VCaP (cell line): Measurements from ENCODE around the gene SST.

ENCODE experiments used
- H3K27ac ChIP-seq: fragments of 450-650 bp; 2 replicates; pipeline ENCODE4 v1.5.1; 2017
- TF ChIP-seq, protein P1 (sequence below): fragments of 450-650 bp; conservative IDR thresholded peaks from 2 replicates; pipeline ENCODE4 v1.5.1; 2017; ENCODE audit warnings: mild to moderate bottlenecking, moderate library complexity

The SST gene

DNA sequence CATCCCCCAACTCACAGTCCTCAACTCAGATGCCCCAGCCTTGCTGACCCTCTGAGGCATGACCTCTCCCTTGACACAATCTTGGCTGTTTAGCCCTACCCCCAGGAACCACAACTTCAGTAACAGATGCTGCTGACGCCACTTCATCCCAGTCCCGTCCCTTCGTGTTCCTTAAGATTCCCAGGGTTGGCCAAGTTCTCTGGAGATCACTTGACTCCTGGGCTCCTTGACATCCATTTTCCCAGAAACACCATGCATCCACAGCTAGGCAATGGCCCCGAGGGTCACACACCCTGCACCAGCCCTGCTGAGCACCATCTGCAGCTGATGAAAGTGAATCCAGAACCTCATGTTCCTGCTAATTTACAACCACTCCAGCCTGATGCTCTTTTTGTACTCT is 25.3 kb upstream of the SST start:
- TF ChIP-seq, protein P1, sequence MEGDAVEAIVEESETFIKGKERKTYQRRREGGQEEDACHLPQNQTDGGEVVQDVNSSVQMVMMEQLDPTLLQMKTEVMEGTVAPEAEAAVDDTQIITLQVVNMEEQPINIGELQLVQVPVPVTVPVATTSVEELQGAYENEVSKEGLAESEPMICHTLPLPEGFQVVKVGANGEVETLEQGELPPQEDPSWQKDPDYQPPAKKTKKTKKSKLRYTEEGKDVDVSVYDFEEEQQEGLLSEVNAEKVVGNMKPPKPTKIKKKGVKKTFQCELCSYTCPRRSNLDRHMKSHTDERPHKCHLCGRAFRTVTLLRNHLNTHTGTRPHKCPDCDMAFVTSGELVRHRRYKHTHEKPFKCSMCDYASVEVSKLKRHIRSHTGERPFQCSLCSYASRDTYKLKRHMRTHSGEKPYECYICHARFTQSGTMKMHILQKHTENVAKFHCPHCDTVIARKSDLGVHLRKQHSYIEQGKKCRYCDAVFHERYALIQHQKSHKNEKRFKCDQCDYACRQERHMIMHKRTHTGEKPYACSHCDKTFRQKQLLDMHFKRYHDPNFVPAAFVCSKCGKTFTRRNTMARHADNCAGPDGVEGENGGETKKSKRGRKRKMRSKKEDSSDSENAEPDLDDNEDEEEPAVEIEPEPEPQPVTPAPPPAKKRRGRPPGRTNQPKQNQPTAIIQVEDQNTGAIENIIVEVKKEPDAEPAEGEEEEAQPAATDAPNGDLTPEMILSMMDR = no peak
- H3K27ac ChIP-seq = no peak overlapping the region

DNA sequence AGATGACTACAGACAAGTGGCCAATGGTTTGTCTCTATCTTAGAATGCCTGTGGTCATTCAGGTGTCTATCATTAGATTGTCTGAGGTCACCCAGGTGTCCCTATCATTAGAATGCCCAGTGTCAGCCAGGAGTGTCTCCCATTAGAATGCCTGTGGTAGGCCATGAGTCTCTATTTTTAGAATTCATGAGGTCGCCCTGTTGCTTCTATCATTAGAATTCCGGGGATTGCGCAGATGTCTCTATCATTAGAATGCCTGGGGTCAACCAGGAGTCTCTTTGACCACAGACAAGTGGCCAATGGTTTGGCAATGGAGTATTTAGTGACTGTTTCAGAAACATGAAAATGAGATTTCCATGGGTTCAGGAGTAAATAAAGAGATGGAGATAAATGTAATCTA is 24.6 kb upstream of the SST start:
- H3K27ac ChIP-seq = no peak overlapping the region
- TF ChIP-seq, protein P1 = no peak

DNA sequence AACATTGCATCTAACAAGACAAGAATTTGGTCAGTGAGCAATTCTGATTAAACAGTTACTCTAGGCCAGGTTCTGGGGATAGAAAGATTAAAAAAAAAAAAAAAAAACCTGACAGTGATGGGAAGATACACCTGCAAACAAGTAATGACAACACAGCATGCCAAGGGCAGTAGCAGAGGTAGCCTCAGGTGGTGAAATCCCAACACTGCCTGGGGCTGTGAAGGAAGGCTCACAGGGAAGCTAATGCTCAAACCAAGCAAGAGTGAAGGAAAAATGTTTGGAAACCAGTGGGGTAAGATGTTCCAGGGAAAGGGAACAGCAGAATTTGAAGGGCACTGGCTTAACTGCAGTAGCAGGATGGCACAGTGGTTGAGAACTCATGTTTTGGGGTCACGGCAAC is 23.2 kb upstream of the SST start:
- TF ChIP-seq, protein P1 = no peak
- no peak overlapping the region for H3K27ac ChIP-seq

DNA sequence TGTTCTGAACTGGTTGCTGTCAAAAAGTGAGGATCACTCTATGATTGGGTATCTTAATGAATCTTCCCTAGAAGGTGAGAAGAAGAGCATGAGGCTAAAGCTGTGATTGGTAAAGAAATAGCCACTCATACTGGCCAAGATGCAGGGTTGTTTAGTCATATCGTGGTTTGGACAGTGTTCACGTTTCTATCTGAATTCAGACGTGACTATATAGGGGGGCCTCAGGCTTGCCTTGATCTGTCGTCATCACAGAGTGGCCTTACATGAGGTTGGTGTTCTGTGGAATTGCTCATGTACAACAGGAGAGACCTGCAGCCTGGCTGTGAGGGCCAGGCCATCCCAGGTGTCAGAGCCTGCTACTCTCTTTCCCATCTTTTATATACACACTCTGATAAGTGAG is 19.8 kb upstream of the SST start:
- H3K27ac ChIP-seq = no peak overlapping the region
- TF ChIP-seq, protein P1 = no peak

DNA sequence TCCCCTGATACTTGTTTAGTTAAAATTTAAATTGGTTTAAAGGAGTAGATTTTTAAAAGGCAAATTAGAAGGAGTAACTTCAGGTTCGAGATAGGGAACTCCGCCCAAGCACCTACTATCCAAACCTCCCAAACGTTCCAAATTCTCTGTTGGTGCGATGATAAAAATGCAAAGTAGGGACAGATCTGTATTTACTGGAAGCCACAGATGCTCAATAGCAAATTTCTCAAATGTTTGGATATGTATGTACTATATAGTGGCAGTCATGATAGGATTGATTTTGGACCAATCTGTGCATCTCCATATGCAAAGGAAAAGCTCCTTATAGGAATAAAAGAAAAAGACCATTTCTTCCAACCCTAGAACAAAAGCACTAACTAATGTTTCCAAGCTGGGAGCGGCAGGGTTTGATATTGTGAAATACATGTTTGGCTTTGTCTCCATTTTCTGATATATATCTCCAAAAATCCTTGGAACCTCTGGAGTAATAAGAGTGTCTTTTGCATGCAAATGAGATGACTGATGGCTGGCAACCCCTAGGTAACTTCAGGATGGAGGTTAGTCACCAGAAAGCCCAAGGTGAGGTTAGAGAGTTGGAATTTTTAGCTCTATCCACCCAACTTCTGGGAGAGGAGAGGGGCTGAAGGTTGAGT is 16.6 kb upstream of the SST start:
- TF ChIP-seq, protein P1 = no peak
- no peak overlapping the region for H3K27ac ChIP-seq

DNA sequence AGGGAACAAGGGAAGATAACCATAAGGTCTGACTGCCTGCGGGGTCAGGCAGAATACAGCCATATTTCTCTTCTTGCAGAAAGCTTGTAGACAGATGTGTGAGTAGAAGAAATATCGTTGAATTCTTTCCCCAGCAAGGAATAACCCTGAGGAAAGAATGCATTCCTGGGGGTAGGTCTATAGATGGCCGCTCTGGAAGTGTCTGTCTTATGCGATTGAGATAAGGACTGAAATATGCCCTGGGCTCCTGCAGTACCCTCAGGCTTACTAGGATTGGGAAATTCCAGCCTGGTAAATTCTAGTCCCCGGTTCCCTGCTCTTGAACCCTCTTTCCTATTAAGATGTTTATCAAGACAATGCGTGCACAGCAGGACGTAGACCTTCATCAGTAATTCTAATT is 15.8 kb upstream of the SST start:
- TF ChIP-seq, protein P1 = no peak
- H3K27ac ChIP-seq = no peak overlapping the region

DNA sequence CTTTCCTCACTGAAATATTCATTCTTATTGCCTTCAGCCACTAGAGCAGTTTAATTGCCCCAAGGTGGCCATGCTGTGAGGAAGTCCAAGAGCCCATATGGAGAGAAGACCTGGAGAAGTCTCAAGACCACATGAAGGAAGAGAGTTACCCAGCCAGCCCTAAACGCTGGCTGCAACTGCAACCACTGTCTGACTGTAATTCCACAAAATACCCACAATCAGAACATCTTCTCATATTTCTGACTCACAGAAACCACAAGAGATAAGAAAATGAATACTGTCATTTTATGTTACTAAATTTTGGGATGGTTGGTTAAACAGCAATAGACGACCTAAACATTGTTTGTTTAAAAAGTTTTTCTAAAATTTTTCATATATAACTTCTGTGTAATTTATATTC is 14.7 kb upstream of the SST start:
- TF ChIP-seq, protein P1 = no peak
- H3K27ac ChIP-seq = no peak overlapping the region
